ENCODE results near the gene RFX4.

GRCh38 chr12:106758349-106759110, 175.7 kb downstream of the RFX4 start:
- TF ChIP-seq POLR2A (IDR thresholded peaks at IDR 0.05): no peak
- no peak for TF ChIP-seq CTCF (IDR thresholded peaks at IDR 0.05)

Measured in esophagus squamous epithelium (tissue), 4 donors.